HEK293 (cell line): Measurements from ENCODE around the gene RHBDF1.

Source experiments
- CTCF ChIA-PET: fragments of 350-600 bp; formaldehyde crosslinking; extraction: SDS; loops from one replicate; lab custom pipeline; 2021; ENCODE audit warnings: antibody characterized with exemption; lab: Yijun Ruan, JAX
- POLR2A ChIA-PET: fragments of 300-600 bp; formaldehyde crosslinking; extraction: SDS; loops from one replicate; lab custom pipeline; 2020; ENCODE audit warnings: antibody characterized with exemption, inconsistent platforms; lab: Yijun Ruan, JAX
- H3K27ac ChIP-seq: fragments of 200-500 bp; sonication (Bioruptor generic); 2 replicates; pipeline ENCODE4 v1.5.1; 2014; ENCODE audit warnings: low read depth, low read length, control low read depth, inconsistent platforms; ENCODE audit errors: extremely low read depth
- H3K36me3 ChIP-seq, 2 experiments: fragments of 200-500 bp in 1 of 2; sonication (Bioruptor generic) in 1 of 2; 1 replicate in 1 of 2; 2 replicates in 1 of 2; pipeline ENCODE4 v1.5.1; 2014 to 2017; ENCODE audit warnings: inconsistent platforms in 2 of 2, low read length in 2 of 2; ENCODE audit not compliant: control insufficient read depth in 2 of 2, insufficient read depth in 1 of 2
- H3K4me1 ChIP-seq: fragments of 200-500 bp; sonication (Bioruptor generic); 2 replicates; pipeline ENCODE4 v1.5.1; 2014; ENCODE audit warnings: mild to moderate bottlenecking, low read length, inconsistent platforms; ENCODE audit not compliant: control insufficient read depth, insufficient read depth
- H3K4me3 ChIP-seq: 2 replicates; pipeline ENCODE4 v1.5.1; 2011; ENCODE audit warnings: low read depth, mild to moderate bottlenecking, control low read depth, low read length, moderate library complexity
- H3K9me3 ChIP-seq: fragments of 200-500 bp; sonication (Bioruptor generic); 2 replicates; pipeline ENCODE4 v1.5.1; 2014; ENCODE audit warnings: low read depth, low read length, inconsistent platforms; ENCODE audit not compliant: control insufficient read depth, insufficient read depth
- KLF7 ChIP-seq: fragments of 450-650 bp; formaldehyde crosslinking; IDR thresholded peaks from 2 replicates; pipeline ENCODE4 v1.5.1; 2016; ENCODE audit warnings: missing biosample characterization, missing genetic modification characterization, borderline replicate concordance
- TCF7L2 ChIP-seq: IDR thresholded peaks from 2 replicates; pipeline ENCODE4 v1.6.1; 2011; ENCODE audit warnings: low read depth, mild to moderate bottlenecking, inconsistent platforms, low read length, moderate library complexity, borderline replicate concordance
- ZIC2 ChIP-seq: fragments of 450-650 bp; formaldehyde crosslinking; IDR thresholded peaks from 2 replicates; pipeline ENCODE4 v1.5.1; 2016; ENCODE audit warnings: missing biosample characterization, missing genetic modification characterization
- ZNF184 ChIP-seq: fragments of 450-650 bp; IDR thresholded peaks from 2 replicates; pipeline ENCODE4 v1.5.1; 2018; ENCODE audit warnings: missing biosample characterization, mild to moderate bottlenecking, missing genetic modification characterization
- ZNF341 ChIP-seq: fragments of 450-650 bp; formaldehyde crosslinking; IDR thresholded peaks from 2 replicates; pipeline ENCODE4; 2016; ENCODE audit warnings: low read depth, missing biosample characterization, missing genetic modification characterization
- ZNF391 ChIP-seq: fragments of 450-650 bp; formaldehyde crosslinking; IDR thresholded peaks from 2 replicates; pipeline ENCODE4 v1.5.1; 2016; ENCODE audit warnings: low read depth, missing biosample characterization, missing genetic modification characterization, borderline replicate concordance
- ZNF518A ChIP-seq: fragments of 450-650 bp; formaldehyde crosslinking; conservative IDR thresholded peaks from 2 replicates; pipeline ENCODE4 v1.5.1; 2016; ENCODE audit warnings: low read depth, missing biosample characterization, missing genetic modification characterization
- ZNF529 ChIP-seq: fragments of 450-650 bp; formaldehyde crosslinking; IDR thresholded peaks from 2 replicates; pipeline ENCODE4 v1.5.1; 2017; ENCODE audit warnings: missing genetic modification characterization, missing biosample characterization; ENCODE audit not compliant: insufficient replicate concordance
- ZNF600 ChIP-seq: fragments of 450-650 bp; formaldehyde crosslinking; IDR thresholded peaks from 2 replicates; pipeline ENCODE4 v1.5.1; 2016; ENCODE audit warnings: missing biosample characterization, missing genetic modification characterization
- ZNF677 ChIP-seq: fragments of 450-650 bp; IDR thresholded peaks from 2 replicates; pipeline ENCODE4 v1.5.0; 2018; ENCODE audit warnings: missing biosample characterization, mild to moderate bottlenecking, missing genetic modification characterization, moderate library complexity
- ZNF701 ChIP-seq: fragments of 450-650 bp; formaldehyde crosslinking; IDR thresholded peaks from 2 replicates; pipeline ENCODE4 v1.5.1; 2016; ENCODE audit warnings: missing biosample characterization, missing genetic modification characterization
- TF ChIP-seq, protein P1 (sequence below): fragments of 450-650 bp; formaldehyde crosslinking; IDR thresholded peaks from 2 replicates; pipeline ENCODE4 v1.5.1; 2016; ENCODE audit warnings: missing biosample characterization, missing genetic modification characterization
- TF ChIP-seq, protein P2 (sequence below): fragments of 450-650 bp; formaldehyde crosslinking; IDR thresholded peaks from 2 replicates; pipeline ENCODE4 v1.5.1; 2016; ENCODE audit warnings: missing biosample characterization, missing genetic modification characterization

Gene RHBDF1

DNA sequence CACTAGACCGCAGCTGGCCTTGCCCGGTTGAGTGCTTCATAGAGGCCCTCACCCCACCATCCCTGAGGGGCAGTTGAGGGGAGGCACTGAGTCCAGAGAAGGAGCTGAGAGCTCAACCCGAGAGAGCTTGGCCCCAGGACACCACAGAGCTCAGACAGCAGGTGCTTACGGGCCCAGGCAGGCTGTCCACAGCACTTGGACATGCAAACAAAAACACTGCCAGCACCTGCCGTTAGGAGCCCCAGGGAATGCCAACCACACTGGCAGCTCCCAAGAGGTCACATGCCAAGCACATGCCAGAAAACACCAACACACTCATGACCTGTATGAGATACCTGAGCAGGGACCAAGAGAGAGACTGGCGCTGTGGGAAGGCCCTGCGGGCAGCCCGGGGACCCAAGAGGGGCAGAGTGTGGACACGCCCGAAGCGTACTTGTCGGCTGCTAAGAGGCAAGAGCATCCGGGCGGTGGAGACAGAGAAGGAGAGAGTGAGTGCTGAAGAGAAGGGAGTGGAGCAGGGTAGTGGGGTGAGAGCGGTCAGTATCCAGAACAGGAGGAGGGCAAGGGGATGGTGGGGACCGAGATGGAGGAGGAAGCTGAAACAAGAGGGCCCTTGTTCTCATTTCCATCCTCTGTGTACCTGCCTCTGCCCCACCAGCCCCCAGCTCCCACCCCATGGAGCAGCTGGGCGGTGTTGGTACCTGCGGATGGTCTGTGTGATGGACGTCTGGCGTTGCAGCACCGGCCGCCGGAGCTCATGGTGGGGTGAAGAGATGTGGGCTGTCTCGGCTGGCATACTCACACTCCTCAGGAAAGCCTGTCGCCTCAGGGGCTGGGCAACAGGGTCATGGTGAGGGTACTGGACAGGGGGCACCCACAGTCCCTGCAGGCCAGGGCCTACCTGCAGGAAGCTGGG lies 8.2 kb downstream of the RHBDF1 start (continued):
- TF ChIP-seq, protein P1, sequence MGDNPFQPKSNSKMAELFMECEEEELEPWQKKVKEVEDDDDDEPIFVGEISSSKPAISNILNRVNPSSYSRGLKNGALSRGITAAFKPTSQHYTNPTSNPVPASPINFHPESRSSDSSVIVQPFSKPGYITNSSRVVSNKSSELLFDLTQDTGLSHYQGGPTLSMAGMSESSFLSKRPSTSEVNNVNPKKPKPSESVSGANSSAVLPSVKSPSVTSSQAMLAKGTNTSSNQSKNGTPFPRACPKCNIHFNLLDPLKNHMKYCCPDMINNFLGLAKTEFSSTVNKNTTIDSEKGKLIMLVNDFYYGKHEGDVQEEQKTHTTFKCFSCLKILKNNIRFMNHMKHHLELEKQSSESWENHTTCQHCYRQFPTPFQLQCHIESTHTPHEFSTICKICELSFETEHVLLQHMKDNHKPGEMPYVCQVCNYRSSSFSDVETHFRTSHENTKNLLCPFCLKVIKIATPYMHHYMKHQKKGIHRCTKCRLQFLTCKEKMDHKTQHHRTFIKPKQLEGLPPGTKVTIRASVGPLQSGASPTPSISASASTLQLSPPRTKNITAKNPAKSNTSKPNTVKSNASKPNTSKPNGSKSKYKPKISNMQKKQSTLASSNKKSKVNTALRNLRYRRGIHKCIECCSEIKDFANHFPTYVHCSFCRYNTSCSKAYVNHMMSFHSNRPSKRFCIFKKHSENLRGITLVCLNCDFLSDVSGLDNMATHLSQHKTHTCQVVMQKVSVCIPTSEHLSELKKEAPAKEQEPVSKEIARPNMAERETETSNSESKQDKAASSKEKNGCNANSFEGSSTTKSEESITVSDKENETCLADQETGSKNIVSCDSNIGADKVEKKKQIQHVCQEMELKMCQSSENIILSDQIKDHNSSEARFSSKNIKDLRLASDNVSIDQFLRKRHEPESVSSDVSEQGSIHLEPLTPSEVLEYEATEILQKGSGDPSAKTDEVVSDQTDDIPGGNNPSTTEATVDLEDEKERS: no peak
- no peak for TF ChIP-seq ZNF677 (tag by site-specific recombination)
- TF ChIP-seq ZNF391 (tag by site-specific recombination): no peak
- TF ChIP-seq ZNF600: peak; percentile 35; the same call in 1 of the 2 replicates
- TF ChIP-seq ZNF184 (tag by site-specific recombination): no peak
- TF ChIP-seq ZNF529 (tag by site-specific recombination): no peak
- no peak for TF ChIP-seq TCF7L2
- TF ChIP-seq ZIC2 (tag by site-specific recombination): peak; percentile 49; the same call in 1 of the 2 replicates
- TF ChIP-seq, protein P2, sequence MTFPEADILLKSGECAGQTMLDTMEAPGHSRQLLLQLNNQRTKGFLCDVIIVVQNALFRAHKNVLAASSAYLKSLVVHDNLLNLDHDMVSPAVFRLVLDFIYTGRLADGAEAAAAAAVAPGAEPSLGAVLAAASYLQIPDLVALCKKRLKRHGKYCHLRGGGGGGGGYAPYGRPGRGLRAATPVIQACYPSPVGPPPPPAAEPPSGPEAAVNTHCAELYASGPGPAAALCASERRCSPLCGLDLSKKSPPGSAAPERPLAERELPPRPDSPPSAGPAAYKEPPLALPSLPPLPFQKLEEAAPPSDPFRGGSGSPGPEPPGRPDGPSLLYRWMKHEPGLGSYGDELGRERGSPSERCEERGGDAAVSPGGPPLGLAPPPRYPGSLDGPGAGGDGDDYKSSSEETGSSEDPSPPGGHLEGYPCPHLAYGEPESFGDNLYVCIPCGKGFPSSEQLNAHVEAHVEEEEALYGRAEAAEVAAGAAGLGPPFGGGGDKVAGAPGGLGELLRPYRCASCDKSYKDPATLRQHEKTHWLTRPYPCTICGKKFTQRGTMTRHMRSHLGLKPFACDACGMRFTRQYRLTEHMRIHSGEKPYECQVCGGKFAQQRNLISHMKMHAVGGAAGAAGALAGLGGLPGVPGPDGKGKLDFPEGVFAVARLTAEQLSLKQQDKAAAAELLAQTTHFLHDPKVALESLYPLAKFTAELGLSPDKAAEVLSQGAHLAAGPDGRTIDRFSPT (tag by site-specific recombination): 0 out of 2 replicates have a peak, but pooled peaks have one; percentile 33

GRCh38 chr16:63466-63865 lies 9.0 kb downstream of the RHBDF1 start:
- H3K27ac ChIP-seq: no peak overlapping the region
- POLR2A ChIA-PET: interaction anchor here (1.0 to 2.2 kb wide), 2 partner anchors 10 to 14 kb away, joined by 3 to 13 read pairs; partner anchors contain the start of genes POLR3K and SNRNP25

More at GRCh38 chr16:63466-63865, 9.0 kb downstream of the RHBDF1 start:
- no peak overlapping the region for H3K4me3 ChIP-seq
- CTCF ChIA-PET: interaction anchor here (0.8 to 6.3 kb wide), 6 partner anchors 10 to 299 kb away, joined by 3 to 245 read pairs (median 24); partner anchors contain the start of genes POLR3K and SNRNP25
- no peaks in the 10 kb centered on the region for H3K4me1 ChIP-seq
- H3K9me3 ChIP-seq: no peaks in the 10 kb centered on the region
- TF ChIP-seq KLF7 (tag by site-specific recombination): no peak
- TF ChIP-seq ZNF518A (tag by site-specific recombination): no peak
- TF ChIP-seq ZNF701 (tag by site-specific recombination): no peak
- TF ChIP-seq ZNF341 (tag by site-specific recombination): no peak
- peaks cover 0 to 54% of the 10 kb centered on the region in 2 experiments; a peak in 1 of 3 replicates for H3K36me3 ChIP-seq
